ENCODE measurements around the gene ITFG1. TPM values are rescaled to one million over a fixed set of nuclear protein-coding genes. Genes with fewer than 3 reads are reported as not detected.
"Not testable (repeated sequence)": the region's sequence is repeated elsewhere in the genome, so short reads cannot be mapped to it uniquely, and the experiment has no call there.

Gene ITFG1
- total and polyA plus RNA-seq, 2 of the 8 experiments (the other 6 are each of a cell fraction or from before 2014, with no cell fraction given) = 13.8 to 22.2 TPM

DNA sequence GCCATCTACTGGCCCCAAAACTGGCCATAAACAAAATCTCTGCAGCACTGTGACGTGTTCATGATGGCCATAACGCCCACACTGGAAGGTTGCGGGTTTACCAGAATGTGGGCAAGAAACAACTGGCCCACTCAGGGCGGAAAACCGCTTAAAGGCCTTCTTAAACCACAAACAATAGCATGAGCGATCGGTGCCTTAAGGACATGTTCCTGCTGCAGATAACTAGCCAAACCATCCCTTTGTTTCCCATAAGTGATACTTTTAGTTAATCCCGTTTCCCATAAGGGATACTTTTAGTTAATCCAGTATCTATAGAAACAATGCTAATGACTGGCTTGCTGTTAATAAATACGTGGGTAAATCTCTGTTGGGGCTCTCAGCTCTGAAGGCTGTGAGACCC lies 308.4 kb downstream of the ITFG1 start:
- H2BK15ac ChIP-seq (ENCODE audit: low read length); H3K27me3 ChIP-seq (replicated peaks in 1 of 4; ENCODE audit: control insufficient read depth in 3 of 4, extremely low read depth in 1 of 4, insufficient read depth in 3 of 4, low read length in 3 of 4); H2BK12ac ChIP-seq (ENCODE audit: low read depth, low read length); H2BK120ac ChIP-seq (replicated peaks; ENCODE audit: low read depth, low read length); H3K79me1 ChIP-seq (ENCODE audit: low read depth, low read length); H3K23me2 ChIP-seq (ENCODE audit: low read depth, low read length); DNase-seq (ENCODE audit: low read depth in 1 of 2, low spot score in 2 of 2); H2BK5ac ChIP-seq (ENCODE audit: low read depth, low read length); FAIRE-seq; H3K4me2 ChIP-seq (ENCODE audit: insufficient read depth in 1 of 2, low read depth in 2 of 2, low read length in 2 of 2); H3K56ac ChIP-seq (replicated peaks; ENCODE audit: insufficient read length, low read depth, low read length); H3K4ac ChIP-seq (replicated peaks; ENCODE audit: insufficient read length, low read depth, low read length); H3K18ac ChIP-seq (ENCODE audit: extremely low read depth, low read length); H3K9ac ChIP-seq (replicated peaks in 1 of 4; ENCODE audit: extremely low read depth in 1 of 4, low read depth in 3 of 4, low read length in 3 of 4); H4K5ac ChIP-seq (ENCODE audit: insufficient read length, low read depth, low read length); H3K4me3 ChIP-seq (ENCODE audit: extremely low read depth in 1 of 4, insufficient read depth in 2 of 4, low read depth in 3 of 4, low read length in 4 of 4); H4K20me1 ChIP-seq (replicated peaks in 1 of 2; ENCODE audit: control insufficient read depth in 1 of 2, insufficient read depth in 2 of 2, low read length in 2 of 2); H3K4me1 ChIP-seq (replicated peaks in 1 of 4; ENCODE audit: control insufficient read depth in 3 of 4, insufficient read depth in 4 of 4, low read length in 3 of 4); H3K23ac ChIP-seq (ENCODE audit: insufficient read length); H4K8ac ChIP-seq (ENCODE audit: extremely low read depth, insufficient read depth, low read length); H3K14ac ChIP-seq (ENCODE audit: insufficient read length); H4K91ac ChIP-seq (replicated peaks; ENCODE audit: insufficient read length, low read length); H3K79me2 ChIP-seq (ENCODE audit: control insufficient read depth in 1 of 2, insufficient read depth in 2 of 2, low read length in 2 of 2); H3K36me3 ChIP-seq (ENCODE audit: control insufficient read depth in 2 of 4, insufficient read depth in 4 of 4, low read length in 3 of 4); H2AFZ ChIP-seq (ENCODE audit: low read length); H2BK20ac ChIP-seq (ENCODE audit: low read length); H2AK5ac ChIP-seq (ENCODE audit: low read depth, low read length); H3K27ac ChIP-seq (ENCODE audit: low read depth, low read length); CTCF ChIA-PET (ENCODE audit: partially characterized antibody): not testable (repeated sequence)
- 94% methylated on average over 9 of the region's 9 CpGs; no CpG with 5 or more reads in 1 of the 2 experiments for WGBS, 2 experiments (ENCODE audit: extremely low coverage in 1 of 2, insufficient coverage in 1 of 2, insufficient read length in 1 of 2, insufficient replicate concordance in 2 of 2, low coverage in 1 of 2, low lambda C conversion rate in 2 of 2, missing lambda C conversion rate in 1 of 2)
- peaks cover 12 to 13% of the 10 kb centered on the region in 2 experiments; a peak in 3 of 4 replicates for H3K9me3 ChIP-seq (ENCODE audit: insufficient read depth in 2 of 2, low read depth in 1 of 2, low read length in 1 of 2)
- POLR2A ChIA-PET (ENCODE audit: partially characterized antibody) = interaction anchor here (0.8 kb wide), 1 partner anchor 10 kb away, joined by 3 read pairs; no protein-coding TSS in a partner anchor

All from H1 (cell line).